NCI-H146 (cell line): ENCODE results near the gene ZNF791.
"Not testable (repeated sequence)": the region's sequence is repeated elsewhere in the genome, so short reads cannot be mapped to it uniquely, and the experiment has no call there.

ENCODE experiments used
- DNase-seq: peaks from one replicate; lab custom pipeline; 2025; lab: John Stamatoyannopoulos, UW

Gene ZNF791

DNA sequence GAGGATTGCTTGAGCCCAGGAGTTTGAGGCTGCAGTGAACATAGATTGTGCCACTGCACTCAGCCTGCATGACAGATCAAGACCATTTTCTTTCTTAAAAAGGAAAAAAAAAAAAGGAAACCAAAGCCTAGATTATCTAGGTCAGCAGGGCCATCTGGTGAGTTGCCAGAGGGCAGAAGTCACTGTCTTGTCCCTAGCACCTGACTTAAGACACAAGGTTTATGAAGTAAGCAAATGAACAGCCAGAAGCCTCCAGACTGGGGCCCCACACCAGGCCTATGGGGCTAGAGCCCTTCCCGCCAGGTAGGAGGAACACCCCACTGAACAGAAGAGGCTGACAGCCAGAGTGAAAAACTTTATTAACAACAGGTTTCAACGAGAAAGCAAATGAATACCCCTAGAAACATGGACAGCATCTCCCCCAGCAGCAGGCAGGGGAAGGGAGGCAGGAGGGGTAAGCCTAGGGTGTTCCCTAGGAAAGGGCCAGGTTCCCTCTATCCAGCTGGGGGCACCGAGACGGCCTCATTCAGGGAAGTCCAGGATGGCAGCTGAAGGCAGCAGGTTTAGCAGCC is 57.1 kb downstream of the ZNF791 start:
- DNase-seq, result no peak

GRCh38 chr19:12668346-12668745 is 57.6 kb downstream of the ZNF791 start:
- no peak for DNase-seq

- DNase-seq, result peak; percentile 71
Measured at GRCh38 chr19:12668932-12669269, 58.2 kb downstream of the ZNF791 start.

- peak; percentile 86 for DNase-seq
Measured at GRCh38 chr19:12669270-12670158, 58.8 kb downstream of the ZNF791 start.

GRCh38 chr19:12670159-12670928 is 59.6 kb downstream of the ZNF791 start:
- no peak for DNase-seq

GRCh38 chr19:12672744-12673143 is 62.0 kb downstream of the ZNF791 start:
- DNase-seq, result no peak

DNA sequence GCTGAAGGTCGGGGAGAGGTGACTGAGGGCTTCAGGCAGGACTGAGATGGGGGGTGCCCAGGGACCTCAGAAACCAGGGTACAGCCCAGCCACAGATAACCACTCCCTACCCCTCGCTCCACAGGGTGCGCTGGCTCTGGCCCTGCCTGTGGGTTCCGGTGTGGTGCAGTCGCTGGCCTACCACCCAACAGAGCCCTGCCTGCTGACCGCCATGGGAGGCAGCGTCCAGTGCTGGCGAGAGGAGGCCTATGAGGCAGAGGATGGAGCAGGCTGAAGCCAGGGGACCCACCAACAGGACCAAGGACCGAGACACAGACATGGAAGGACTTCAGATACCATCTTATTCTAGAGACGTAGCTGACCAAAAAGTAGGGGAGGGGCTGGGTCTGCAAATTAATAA is 64.7 kb downstream of the ZNF791 start:
- no peak for DNase-seq

DNA sequence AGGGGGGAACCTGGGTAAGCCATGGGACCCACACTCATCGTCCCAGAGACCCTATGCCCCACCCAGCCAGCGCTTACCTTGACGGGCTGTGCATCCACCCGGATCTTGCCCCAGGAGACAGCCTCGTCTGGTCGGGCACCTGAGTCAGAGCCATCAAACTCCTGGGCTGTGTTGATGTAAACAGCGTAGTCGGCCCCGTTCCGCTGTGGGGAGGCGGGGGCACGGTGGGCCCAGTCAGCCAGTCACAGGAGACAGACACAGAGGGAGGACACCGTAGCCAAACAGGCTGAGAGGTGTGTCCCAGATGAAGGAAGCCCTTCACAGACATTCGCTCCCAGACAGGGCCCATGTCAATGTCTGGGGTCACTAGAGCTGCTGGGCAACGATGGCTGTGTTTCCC is 65.2 kb downstream of the ZNF791 start:
- DNase-seq, result no peak

GRCh38 chr19:12676384-12676792 is 65.7 kb downstream of the ZNF791 start:
- peak; percentile 89 for DNase-seq

- no peak for DNase-seq
Measured at GRCh38 chr19:12676928-12677327, 66.2 kb downstream of the ZNF791 start.

DNA sequence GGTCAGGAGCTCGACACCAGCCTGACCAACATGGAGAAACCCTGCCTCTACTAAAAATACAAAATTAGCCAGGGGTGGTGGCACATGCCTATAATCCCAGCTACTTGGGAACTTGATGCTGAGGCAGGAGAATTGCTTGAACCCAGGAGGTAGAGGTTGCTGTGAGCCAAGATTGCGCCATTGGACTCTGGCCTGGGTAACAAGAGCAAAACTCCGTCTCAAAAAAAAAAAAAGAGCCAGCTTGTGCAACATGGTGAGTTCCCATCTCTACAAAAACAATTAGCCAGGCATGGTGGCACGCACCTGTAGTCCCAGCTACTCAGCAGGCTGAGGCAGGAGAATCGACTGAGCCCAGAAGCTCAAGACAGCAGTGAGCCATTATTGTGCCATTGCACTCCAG is 67.3 kb downstream of the ZNF791 start:
- DNase-seq, result not testable (repeated sequence)

DNA sequence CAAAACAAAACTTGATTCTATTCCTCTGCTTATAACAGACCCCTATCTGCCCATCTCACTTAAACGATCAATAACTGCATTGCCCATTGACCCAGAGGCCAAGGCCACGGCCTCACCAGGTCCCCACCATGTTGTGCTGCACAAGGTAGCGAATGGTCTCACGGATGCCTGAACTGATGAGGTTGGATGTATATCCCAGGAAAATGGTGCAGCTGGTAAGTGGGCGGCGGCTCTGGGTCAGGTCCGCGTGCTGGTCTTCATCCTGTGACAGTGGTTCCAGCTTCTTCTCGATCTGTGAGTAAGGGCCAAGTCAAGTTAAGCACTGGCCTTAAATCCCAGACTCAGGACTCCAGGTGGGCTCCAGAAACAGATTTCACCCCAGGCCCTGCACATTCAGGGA is 69.3 kb downstream of the ZNF791 start:
- no peak for DNase-seq

DNA sequence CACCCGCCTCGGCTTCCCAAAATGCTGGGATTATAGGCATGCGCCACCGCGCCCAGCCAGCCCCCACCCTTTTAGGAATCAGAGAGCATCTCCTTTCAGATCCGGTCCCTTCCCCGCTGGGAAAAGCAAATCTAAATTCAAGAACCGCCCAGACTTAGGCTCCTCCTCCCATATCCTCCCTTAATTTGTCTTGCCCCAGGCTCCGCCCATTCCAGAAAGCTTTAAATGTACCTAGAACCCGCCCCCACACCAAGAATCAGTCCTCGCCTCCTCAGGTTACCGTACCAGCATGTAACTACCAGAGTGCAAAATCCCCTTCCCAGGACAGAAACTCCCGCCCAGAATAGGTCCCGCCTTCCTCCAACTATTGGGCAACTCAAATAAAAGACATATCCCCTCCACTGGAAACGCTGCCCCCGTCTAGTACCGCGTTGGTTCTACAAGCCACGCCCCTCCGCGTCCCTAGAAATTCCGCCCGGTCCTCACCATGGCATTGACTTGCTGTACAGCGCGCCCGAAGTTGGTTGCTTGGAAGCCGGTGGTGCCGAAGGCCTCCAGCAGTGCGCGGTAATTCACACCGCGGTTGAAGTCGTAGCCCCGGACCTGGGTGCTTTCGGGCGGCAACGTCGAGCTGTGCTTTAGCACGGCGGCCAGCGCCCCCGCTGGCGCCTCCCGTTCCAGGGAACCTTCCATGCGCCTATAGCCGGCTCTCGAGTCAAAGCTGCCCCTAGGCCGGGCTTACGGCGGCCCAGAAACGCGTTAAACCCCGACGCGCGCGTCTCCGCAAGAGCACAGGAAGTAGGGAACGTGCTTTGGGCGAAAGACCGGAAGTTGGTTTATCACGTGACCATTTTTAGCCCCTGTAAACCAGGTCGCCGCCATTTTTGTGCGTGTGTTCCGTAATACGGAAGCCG is 70.6 kb downstream of the ZNF791 start, which contains the start of gene DHPS:
TSS of gene DHPS (minus strand) at position 807 of the 914 bp plus-strand sequence. CDS start at position 693, 114 bp downstream.
- peak; percentile 99 for DNase-seq
